Astrocyte of the spinal cord (primary cell): Measurements from ENCODE around the gene SPRR1A.

Experiments
- DNase-seq: peaks from one replicate; pipeline ENCODE4 v3.0.0; 2011; ENCODE audit warnings: low read depth, low spot score
- H3K4me3 ChIP-seq: 2 replicates; pipeline ENCODE4 v1.5.1; 2011; ENCODE audit warnings: low read depth, mild to moderate bottlenecking, low read length, moderate library complexity
- in situ Hi-C: cut with HindIII; loops from 2 replicates; pipeline ENCODE4 v1.10.0; 2017; ENCODE audit warnings: low sequenced_read_pairs
- TF ChIP-seq, protein P1 (sequence below): IDR thresholded peaks from 2 replicates; pipeline ENCODE4 v1.5.1; 2012; ENCODE audit warnings: low read depth, mild to moderate bottlenecking, low read length, inconsistent platforms

SPRR1A gene

DNA sequence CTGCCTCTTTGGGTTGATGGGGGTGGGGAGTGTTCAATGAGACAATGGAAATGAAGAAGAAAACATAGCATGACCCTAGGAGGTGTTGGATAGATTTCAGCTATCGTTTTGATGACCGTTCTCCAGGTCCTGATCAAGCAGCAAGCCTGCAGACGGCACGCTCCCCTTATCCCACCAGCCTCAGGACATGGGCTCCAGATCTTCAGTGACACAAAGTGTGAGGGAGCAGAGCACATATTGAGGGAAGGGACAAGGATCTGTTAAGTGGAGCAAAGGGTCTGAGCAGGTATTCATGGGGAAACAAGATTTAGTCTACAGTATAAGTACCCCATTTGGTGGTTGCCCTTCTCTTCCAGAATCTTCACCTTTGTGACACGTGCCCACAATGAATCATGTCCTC is 32.2 kb upstream of the SPRR1A start:
- TF ChIP-seq, protein P1, sequence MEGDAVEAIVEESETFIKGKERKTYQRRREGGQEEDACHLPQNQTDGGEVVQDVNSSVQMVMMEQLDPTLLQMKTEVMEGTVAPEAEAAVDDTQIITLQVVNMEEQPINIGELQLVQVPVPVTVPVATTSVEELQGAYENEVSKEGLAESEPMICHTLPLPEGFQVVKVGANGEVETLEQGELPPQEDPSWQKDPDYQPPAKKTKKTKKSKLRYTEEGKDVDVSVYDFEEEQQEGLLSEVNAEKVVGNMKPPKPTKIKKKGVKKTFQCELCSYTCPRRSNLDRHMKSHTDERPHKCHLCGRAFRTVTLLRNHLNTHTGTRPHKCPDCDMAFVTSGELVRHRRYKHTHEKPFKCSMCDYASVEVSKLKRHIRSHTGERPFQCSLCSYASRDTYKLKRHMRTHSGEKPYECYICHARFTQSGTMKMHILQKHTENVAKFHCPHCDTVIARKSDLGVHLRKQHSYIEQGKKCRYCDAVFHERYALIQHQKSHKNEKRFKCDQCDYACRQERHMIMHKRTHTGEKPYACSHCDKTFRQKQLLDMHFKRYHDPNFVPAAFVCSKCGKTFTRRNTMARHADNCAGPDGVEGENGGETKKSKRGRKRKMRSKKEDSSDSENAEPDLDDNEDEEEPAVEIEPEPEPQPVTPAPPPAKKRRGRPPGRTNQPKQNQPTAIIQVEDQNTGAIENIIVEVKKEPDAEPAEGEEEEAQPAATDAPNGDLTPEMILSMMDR, result no peak
- H3K4me3 ChIP-seq, result no peak overlapping the region
- DNase-seq, result no peak
- in situ Hi-C loops, result no loop called here

DNA sequence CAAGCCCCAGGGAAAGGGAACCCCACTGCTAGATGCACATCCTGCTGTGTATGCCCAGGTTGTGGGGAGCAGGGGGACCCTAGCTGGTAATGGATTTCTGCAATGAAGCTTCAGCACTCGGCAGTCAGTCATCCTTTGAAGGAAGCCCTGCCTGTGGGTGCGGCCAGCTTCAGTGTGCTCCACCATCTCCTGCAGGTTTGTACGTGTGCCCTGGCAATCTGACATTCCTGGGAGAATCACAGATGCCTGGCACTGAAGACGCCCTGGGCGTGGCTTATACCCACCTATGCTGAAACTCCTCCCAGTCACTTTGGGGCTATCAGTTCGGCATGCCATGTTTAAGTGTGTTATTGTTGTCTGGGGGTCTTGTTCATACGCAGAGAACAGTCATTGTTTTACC is 30.1 kb upstream of the SPRR1A start:
- DNase-seq, result no peak
- no peak overlapping the region for H3K4me3 ChIP-seq
- TF ChIP-seq, protein P1, result no peak
- in situ Hi-C loops, result no loop called here

DNA sequence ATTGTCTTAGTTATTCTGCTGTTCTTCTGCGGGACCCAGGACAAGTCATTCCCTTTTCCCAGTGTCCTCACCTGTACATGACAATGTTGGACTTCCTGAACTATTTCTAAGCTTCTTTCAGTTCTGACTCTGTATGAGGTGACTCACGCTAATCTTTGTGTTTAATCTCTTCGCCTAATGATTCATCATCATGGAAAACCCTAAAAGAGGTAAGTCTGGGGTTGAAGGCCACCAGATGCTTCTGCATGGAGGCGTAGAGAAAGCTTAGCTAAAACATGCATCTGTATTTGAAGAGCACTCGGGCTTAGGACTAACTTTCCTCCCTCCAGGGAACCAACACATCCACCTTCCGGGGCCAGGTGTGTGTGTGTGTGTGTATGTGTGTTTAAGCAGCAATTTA is 29.4 kb upstream of the SPRR1A start:
- TF ChIP-seq, protein P1, result no peak
- in situ Hi-C loops, result no loop called here

DNA sequence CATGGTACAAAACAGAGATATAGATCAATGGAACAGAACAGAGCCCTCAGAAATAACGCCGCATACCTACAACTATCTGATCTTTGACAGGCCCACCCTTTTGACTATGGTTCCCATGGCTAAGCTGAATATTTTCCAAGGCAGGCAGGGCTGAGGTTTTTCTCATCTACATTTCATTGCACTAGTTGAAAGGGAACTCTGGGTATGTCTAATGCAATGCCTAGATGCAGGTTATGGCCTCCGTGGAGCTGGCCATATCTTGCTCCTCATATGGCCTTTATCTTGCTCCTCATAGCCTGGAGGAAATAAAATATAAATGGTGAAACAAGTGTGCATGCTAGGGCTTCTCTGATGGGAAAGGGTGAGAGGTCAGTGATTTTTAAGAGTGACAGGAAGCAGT is 26.3 kb upstream of the SPRR1A start:
- in situ Hi-C loops, result no loop called here

More for the DNA sequence above, 29.4 kb upstream of the SPRR1A start:
- H3K4me3 ChIP-seq, result no peak overlapping the region
- no peak for DNase-seq

DNA sequence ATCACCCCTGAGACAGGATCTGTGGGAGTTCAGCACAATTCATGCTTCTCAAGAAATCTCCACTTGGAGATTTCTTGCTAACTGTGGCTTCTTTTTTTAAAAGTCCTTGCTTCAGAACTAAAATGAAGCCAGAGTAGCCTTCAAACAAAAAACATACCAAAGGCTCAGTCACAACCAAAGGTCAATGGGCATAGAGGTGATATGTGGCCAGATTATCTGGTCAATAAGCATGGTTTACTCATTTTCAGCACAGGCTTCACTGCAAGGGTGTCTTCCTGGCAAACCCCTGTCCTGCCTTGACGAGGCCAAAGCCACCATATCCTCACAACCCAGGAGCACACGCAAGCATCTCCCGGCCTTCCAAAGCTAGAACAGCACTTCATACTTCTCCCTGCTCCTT is 24.6 kb upstream of the SPRR1A start:
- no peak for DNase-seq
- H3K4me3 ChIP-seq, result no peak overlapping the region
- in situ Hi-C loops, result no loop called here
- TF ChIP-seq, protein P1, result no peak

More for the DNA sequence above, 26.3 kb upstream of the SPRR1A start:
- no peak overlapping the region for H3K4me3 ChIP-seq
- TF ChIP-seq, protein P1, result no peak
- no peak for DNase-seq

DNA sequence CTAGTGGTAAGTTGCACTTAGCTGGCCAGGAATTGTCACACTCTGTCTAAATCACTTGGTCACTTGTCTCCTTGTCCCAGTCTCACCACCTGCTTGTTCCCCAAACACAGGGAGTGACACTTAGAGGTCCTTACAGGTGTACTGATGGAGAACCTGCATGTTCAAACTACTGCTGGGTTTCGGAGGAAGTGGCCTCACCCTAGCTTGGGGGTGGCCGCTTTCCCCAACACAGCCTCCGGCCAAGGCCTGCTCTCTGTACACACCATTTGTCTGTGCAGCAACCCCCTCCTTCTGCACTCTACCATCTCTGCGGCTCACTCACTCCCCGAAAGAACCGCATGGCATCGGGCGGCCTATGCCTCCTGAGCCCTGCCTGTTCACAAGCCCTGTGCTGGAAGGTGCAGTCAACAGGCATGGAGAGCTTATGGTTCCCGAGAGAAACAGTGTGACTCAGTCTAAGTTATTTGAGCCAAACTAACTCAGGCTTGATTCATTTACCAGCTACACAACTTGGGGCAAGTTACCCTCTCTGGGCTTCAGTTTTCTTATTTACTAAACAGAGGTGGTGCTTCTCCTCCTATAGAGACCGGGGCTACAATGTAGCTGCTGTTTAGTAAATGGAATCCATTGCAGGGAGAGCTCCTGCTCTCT is 24.0 kb upstream of the SPRR1A start:
- no peak for DNase-seq
- no peak overlapping the region for H3K4me3 ChIP-seq
- TF ChIP-seq, protein P1, result no peak
- in situ Hi-C loops, result no loop called here
